Measurements from ENCODE around the gene BMPER. TPM values are rescaled to one million over a fixed set of nuclear protein-coding genes. Genes with fewer than 3 reads are reported as not detected.

The BMPER gene
- total RNA-seq, 1 donor from 2014 or later = not detected

GRCh38 chr7:34191771-34192479 is 286.6 kb downstream of the BMPER start:
- DNase-seq (no peak), ATAC-seq (ENCODE audit: low read depth) (no peak)
- Mint-ChIP-seq H3K27ac (no peak overlapping the region), H3K27me3 (no peaks in the 10 kb centered on the region), H3K36me3 (ENCODE audit: low read depth) (no peaks in the 10 kb centered on the region), H3K4me1 (no peaks in the 10 kb centered on the region), H3K9me3 (peaks cover 2% of the 10 kb centered on the region), H3K4me3 (no peak overlapping the region)
- CTCF ChIA-PET = no interaction called here
- TF ChIP-seq, protein P1, sequence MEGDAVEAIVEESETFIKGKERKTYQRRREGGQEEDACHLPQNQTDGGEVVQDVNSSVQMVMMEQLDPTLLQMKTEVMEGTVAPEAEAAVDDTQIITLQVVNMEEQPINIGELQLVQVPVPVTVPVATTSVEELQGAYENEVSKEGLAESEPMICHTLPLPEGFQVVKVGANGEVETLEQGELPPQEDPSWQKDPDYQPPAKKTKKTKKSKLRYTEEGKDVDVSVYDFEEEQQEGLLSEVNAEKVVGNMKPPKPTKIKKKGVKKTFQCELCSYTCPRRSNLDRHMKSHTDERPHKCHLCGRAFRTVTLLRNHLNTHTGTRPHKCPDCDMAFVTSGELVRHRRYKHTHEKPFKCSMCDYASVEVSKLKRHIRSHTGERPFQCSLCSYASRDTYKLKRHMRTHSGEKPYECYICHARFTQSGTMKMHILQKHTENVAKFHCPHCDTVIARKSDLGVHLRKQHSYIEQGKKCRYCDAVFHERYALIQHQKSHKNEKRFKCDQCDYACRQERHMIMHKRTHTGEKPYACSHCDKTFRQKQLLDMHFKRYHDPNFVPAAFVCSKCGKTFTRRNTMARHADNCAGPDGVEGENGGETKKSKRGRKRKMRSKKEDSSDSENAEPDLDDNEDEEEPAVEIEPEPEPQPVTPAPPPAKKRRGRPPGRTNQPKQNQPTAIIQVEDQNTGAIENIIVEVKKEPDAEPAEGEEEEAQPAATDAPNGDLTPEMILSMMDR (IDR thresholded peaks at IDR 0.05) = no peak
- POLR2A ChIA-PET = no interaction called here
- intact Hi-C loops (cut with micrococcal nuclease) = no loop called here

GRCh38 chr7:34192906-34193305 is 287.6 kb downstream of the BMPER start:
- TF ChIP-seq, protein P1 (IDR thresholded peaks at IDR 0.05) = no peak
- no peak for DNase-seq
- ChIA-PET CTCF (no interaction called here), POLR2A (no interaction called here)
- no peak overlapping the region for H3K27ac Mint-ChIP-seq
- H3K36me3 Mint-ChIP-seq (ENCODE audit: low read depth) = no peaks in the 10 kb centered on the region
- intact Hi-C loops (cut with micrococcal nuclease) = no loop called here
- H3K4me1 Mint-ChIP-seq = no peaks in the 10 kb centered on the region
- no peak for ATAC-seq (ENCODE audit: low read depth)
- H3K9me3 Mint-ChIP-seq = peaks cover 2% of the 10 kb centered on the region
- no peak overlapping the region for H3K4me3 Mint-ChIP-seq
- H3K27me3 Mint-ChIP-seq = no peaks in the 10 kb centered on the region

GRCh38 chr7:34198231-34198641 is 292.9 kb downstream of the BMPER start:
- TF ChIP-seq, protein P1 (IDR thresholded peaks at IDR 0.05) = no peak
- POLR2A ChIA-PET = no interaction called here
- no peak overlapping the region for H3K4me3 Mint-ChIP-seq
- DNase-seq (no peak), ATAC-seq (ENCODE audit: low read depth) (no peak)
- intact Hi-C loops (cut with micrococcal nuclease) = no loop called here
- no peaks in the 10 kb centered on the region for H3K36me3 Mint-ChIP-seq (ENCODE audit: low read depth)
- no peak overlapping the region for H3K27ac Mint-ChIP-seq
- no peaks in the 10 kb centered on the region for H3K27me3 Mint-ChIP-seq
- CTCF ChIA-PET = no interaction called here
- H3K4me1 Mint-ChIP-seq = no peaks in the 10 kb centered on the region
- no peaks in the 10 kb centered on the region for H3K9me3 Mint-ChIP-seq

Measured in activated B cell treated with CpG ODN at 0.5 μM for 24 hours (primary cell).